ENCODE measurements around the gene PIK3C2B. TPM values are rescaled to one million over a fixed set of nuclear protein-coding genes. Genes with fewer than 3 reads are reported as not detected.

The PIK3C2B gene
- total and polyA plus RNA-seq, 2 of the 8 experiments (the other 6 are each of a cell fraction or from before 2014, with no cell fraction given) = 20.4 to 36.7 TPM

- no peak overlapping the region for H3K56ac ChIP-seq (replicated peaks; ENCODE audit: insufficient read length, low read depth, low read length)
- no peaks in the 10 kb centered on the region for H3K9me3 ChIP-seq (ENCODE audit: insufficient read depth in 2 of 2, low read depth in 1 of 2, low read length in 1 of 2)
- H2BK5ac ChIP-seq (ENCODE audit: low read depth, low read length) = 0 out of 2 replicates have a peak overlapping the region, but pooled peaks have one; percentile 6
- H3K14ac ChIP-seq (ENCODE audit: insufficient read length) = no peak overlapping the region
- H3K27ac ChIP-seq (ENCODE audit: low read depth, low read length) = no peak overlapping the region
- no peak overlapping the region for H2BK20ac ChIP-seq (ENCODE audit: low read length)
- H4K8ac ChIP-seq (ENCODE audit: extremely low read depth, insufficient read depth, low read length) = no peak overlapping the region
- H4K91ac ChIP-seq (replicated peaks; ENCODE audit: insufficient read length, low read length) = no peak overlapping the region
- no peak overlapping the region for H2BK120ac ChIP-seq (replicated peaks; ENCODE audit: low read depth, low read length)
- H3K4me1 ChIP-seq (replicated peaks in 1 of 4; ENCODE audit: control insufficient read depth in 3 of 4, insufficient read depth in 4 of 4, low read length in 3 of 4) = peaks cover 0 to 4% (median 0%) of the 10 kb centered on the region in 4 experiments; a peak in 1 of 7 replicates
- ChIA-PET CTCF (ENCODE audit: partially characterized antibody) (interaction anchor here (0.7 to 1.2 kb wide), 4 partner anchors 29 to 228 kb away, joined by 3 read pairs; partner anchors contain the start of gene PIK3C2B), POLR2A (ENCODE audit: partially characterized antibody) (interaction anchor here (0.6 to 6.9 kb wide), 5 partner anchors 7 to 35 kb away, joined by 3 to 54 read pairs (median 3); partner anchors contain the start of gene MDM4)
- FAIRE-seq = no peak
- no peak overlapping the region for H3K9ac ChIP-seq (replicated peaks in 1 of 4; ENCODE audit: extremely low read depth in 1 of 4, low read depth in 3 of 4, low read length in 3 of 4)
- no peak overlapping the region for H2AFZ ChIP-seq (ENCODE audit: low read length)
- no peak overlapping the region for H4K5ac ChIP-seq (ENCODE audit: insufficient read length, low read depth, low read length)
- no peak overlapping the region for H3K23ac ChIP-seq (ENCODE audit: insufficient read length)
- 90% methylated on average over 9 of the region's 9 CpGs; no CpG with 5 or more reads in 1 of the 2 experiments for WGBS, 2 experiments (ENCODE audit: extremely low coverage in 1 of 2, insufficient coverage in 1 of 2, insufficient read length in 1 of 2, insufficient replicate concordance in 2 of 2, low coverage in 1 of 2, low lambda C conversion rate in 2 of 2, missing lambda C conversion rate in 1 of 2)
- H3K79me1 ChIP-seq (ENCODE audit: low read depth, low read length) = peaks cover 8% of the 10 kb centered on the region
- no peak overlapping the region for H3K18ac ChIP-seq (ENCODE audit: extremely low read depth, low read length)
- peaks cover 0 to 4% of the 10 kb centered on the region in 2 experiments for H4K20me1 ChIP-seq (replicated peaks in 1 of 2; ENCODE audit: control insufficient read depth in 1 of 2, insufficient read depth in 2 of 2, low read length in 2 of 2)
- H2BK15ac ChIP-seq (ENCODE audit: low read length) = no peak overlapping the region
- H2BK12ac ChIP-seq (ENCODE audit: low read depth, low read length) = no peak overlapping the region
- H3K23me2 ChIP-seq (ENCODE audit: low read depth, low read length) = no peaks in the 10 kb centered on the region
- DNase-seq (ENCODE audit: low read depth in 1 of 2, low spot score in 2 of 2) = no peak
- H3K36me3 ChIP-seq (ENCODE audit: control insufficient read depth in 2 of 4, insufficient read depth in 4 of 4, low read length in 3 of 4) = peaks cover 5 to 29% (median 10%) of the 10 kb centered on the region in 4 experiments; a peak in 7 of 8 replicates
- no peak overlapping the region for H3K4me2 ChIP-seq (ENCODE audit: insufficient read depth in 1 of 2, low read depth in 2 of 2, low read length in 2 of 2)
- no peaks in the 10 kb centered on the region for H3K27me3 ChIP-seq (replicated peaks in 1 of 4; ENCODE audit: control insufficient read depth in 3 of 4, extremely low read depth in 1 of 4, insufficient read depth in 3 of 4, low read length in 3 of 4)
- H2AK5ac ChIP-seq (ENCODE audit: low read depth, low read length) = no peak overlapping the region
- H3K4ac ChIP-seq (replicated peaks; ENCODE audit: insufficient read length, low read depth, low read length) = no peak overlapping the region
- no peak overlapping the region for H3K4me3 ChIP-seq (ENCODE audit: extremely low read depth in 1 of 4, insufficient read depth in 2 of 4, low read depth in 3 of 4, low read length in 4 of 4)
- peaks cover 5 to 59% of the 10 kb centered on the region in 2 experiments for H3K79me2 ChIP-seq (ENCODE audit: control insufficient read depth in 1 of 2, insufficient read depth in 2 of 2, low read length in 2 of 2)
- TF ChIP-seq JUND (IDR thresholded peaks at IDR 0.05; ENCODE audit: low read length) (no peak; the same call in 1 of the 2 replicates), SIRT6 (IDR thresholded peaks at IDR 0.05; ENCODE audit: low read length) (no peak), GTF2F1 (IDR thresholded peaks at IDR 0.05; ENCODE audit: borderline replicate concordance, low read depth, low read length) (no peak), BCL11A (IDR thresholded peaks at IDR 0.05; ENCODE audit: low read depth in 2 of 2, low read length in 2 of 2) (no peak), SP1 (IDR thresholded peaks at IDR 0.05; ENCODE audit: low read depth, low read length) (no peak), SP2 (IDR thresholded peaks at IDR 0.05; ENCODE audit: low read length) (no peak), FOSL1 (IDR thresholded peaks at IDR 0.05; ENCODE audit: insufficient read depth, low read depth, low read length) (no peak), KDM4A (IDR thresholded peaks at IDR 0.05; ENCODE audit: low read depth, low read length, severe bottlenecking) (no peak), BACH1 (IDR thresholded peaks at IDR 0.05; ENCODE audit: low read length) (peak; percentile 90), EGR1 (IDR thresholded peaks at IDR 0.05; ENCODE audit: borderline replicate concordance, low read depth, low read length) (no peak)
- TF ChIP-seq, protein P1, sequence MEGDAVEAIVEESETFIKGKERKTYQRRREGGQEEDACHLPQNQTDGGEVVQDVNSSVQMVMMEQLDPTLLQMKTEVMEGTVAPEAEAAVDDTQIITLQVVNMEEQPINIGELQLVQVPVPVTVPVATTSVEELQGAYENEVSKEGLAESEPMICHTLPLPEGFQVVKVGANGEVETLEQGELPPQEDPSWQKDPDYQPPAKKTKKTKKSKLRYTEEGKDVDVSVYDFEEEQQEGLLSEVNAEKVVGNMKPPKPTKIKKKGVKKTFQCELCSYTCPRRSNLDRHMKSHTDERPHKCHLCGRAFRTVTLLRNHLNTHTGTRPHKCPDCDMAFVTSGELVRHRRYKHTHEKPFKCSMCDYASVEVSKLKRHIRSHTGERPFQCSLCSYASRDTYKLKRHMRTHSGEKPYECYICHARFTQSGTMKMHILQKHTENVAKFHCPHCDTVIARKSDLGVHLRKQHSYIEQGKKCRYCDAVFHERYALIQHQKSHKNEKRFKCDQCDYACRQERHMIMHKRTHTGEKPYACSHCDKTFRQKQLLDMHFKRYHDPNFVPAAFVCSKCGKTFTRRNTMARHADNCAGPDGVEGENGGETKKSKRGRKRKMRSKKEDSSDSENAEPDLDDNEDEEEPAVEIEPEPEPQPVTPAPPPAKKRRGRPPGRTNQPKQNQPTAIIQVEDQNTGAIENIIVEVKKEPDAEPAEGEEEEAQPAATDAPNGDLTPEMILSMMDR (IDR thresholded peaks at IDR 0.05; ENCODE audit: control extremely low read depth in 1 of 3, insufficient read depth in 1 of 3, low read depth in 1 of 3, low read length in 3 of 3) = no peak
Measured at GRCh38 chr1:204523605-204524215, 29.1 kb upstream of the PIK3C2B start.
